ENCODE measurements around the gene CTSA. TPM values are rescaled to one million over a fixed set of nuclear protein-coding genes. Genes with fewer than 3 reads are reported as not detected.
"Not testable (repeated sequence)": the region's sequence is repeated elsewhere in the genome, so short reads cannot be mapped to it uniquely, and the experiment has no call there.

CTSA gene
- total and polyA plus RNA-seq, 2 experiments from 2014 or later: 61.6 to 78.1 TPM

DNA sequence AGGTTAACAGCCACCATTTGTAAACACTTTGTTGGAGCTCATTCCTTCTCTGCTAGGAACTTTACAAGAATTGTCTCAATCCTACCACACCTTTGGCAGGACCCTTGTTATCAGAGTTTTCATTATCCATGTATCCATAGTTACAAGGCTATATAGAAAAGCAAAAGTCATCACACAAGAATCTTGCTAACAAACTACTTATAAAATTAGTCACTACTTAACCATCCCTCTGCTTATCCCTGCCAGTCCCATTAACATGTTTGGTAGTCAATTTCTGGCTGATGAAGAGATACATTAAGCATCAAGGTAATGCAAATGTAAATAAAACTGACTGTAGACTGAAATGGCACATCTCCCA is 23.3 kb upstream of the CTSA start:
- peak in 1 of 2 donors; percentile 24 for DNase-seq (ENCODE audit: low read depth in 1 of 2, low spot score in 1 of 2)
- H3K27ac ChIP-seq: no peak overlapping the region
- TF ChIP-seq, protein P1, sequence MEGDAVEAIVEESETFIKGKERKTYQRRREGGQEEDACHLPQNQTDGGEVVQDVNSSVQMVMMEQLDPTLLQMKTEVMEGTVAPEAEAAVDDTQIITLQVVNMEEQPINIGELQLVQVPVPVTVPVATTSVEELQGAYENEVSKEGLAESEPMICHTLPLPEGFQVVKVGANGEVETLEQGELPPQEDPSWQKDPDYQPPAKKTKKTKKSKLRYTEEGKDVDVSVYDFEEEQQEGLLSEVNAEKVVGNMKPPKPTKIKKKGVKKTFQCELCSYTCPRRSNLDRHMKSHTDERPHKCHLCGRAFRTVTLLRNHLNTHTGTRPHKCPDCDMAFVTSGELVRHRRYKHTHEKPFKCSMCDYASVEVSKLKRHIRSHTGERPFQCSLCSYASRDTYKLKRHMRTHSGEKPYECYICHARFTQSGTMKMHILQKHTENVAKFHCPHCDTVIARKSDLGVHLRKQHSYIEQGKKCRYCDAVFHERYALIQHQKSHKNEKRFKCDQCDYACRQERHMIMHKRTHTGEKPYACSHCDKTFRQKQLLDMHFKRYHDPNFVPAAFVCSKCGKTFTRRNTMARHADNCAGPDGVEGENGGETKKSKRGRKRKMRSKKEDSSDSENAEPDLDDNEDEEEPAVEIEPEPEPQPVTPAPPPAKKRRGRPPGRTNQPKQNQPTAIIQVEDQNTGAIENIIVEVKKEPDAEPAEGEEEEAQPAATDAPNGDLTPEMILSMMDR (IDR thresholded peaks at IDR 0.05; ENCODE audit: low read depth, low read length): no peak
- H3K27me3 ChIP-seq: no peaks in the 10 kb centered on the region
- no peak overlapping the region for H3K4me3 ChIP-seq
- no peaks in the 10 kb centered on the region for H3K36me3 ChIP-seq
- H3K4me1 ChIP-seq (ENCODE audit: low read depth): no peaks in the 10 kb centered on the region
- no peaks in the 10 kb centered on the region for H3K9me3 ChIP-seq (ENCODE audit: low read depth)

DNA sequence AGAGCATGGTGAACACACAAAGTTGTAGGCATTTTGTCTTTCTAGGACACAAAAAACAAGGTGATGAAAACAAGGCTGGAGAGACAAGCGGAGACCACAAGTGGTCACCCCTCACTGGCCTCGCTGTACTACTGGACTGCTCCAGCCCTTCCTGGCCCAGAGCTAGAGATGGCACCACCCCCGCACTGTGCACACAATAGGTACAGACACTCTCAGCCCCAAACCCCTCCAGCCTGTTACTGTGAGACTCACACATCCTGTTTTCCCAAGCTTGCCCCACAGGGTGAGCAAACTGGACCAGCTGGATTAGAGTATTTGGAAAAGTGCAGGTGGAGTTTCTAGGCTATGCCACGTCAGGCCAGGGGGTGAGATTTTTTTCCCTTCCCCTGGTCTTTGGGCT is 18.5 kb upstream of the CTSA start:
- TF ChIP-seq, protein P1 (IDR thresholded peaks at IDR 0.05; ENCODE audit: low read depth, low read length): no peak
- H3K4me3 ChIP-seq: no peak overlapping the region
- H3K27ac ChIP-seq: no peak overlapping the region
- H3K4me1 ChIP-seq (ENCODE audit: low read depth): no peaks in the 10 kb centered on the region
- no peak for DNase-seq (ENCODE audit: low read depth in 1 of 2, low spot score in 1 of 2)
- no peaks in the 10 kb centered on the region for H3K9me3 ChIP-seq (ENCODE audit: low read depth)
- no peaks in the 10 kb centered on the region for H3K27me3 ChIP-seq
- H3K36me3 ChIP-seq: peaks cover 10% of the 10 kb centered on the region

DNA sequence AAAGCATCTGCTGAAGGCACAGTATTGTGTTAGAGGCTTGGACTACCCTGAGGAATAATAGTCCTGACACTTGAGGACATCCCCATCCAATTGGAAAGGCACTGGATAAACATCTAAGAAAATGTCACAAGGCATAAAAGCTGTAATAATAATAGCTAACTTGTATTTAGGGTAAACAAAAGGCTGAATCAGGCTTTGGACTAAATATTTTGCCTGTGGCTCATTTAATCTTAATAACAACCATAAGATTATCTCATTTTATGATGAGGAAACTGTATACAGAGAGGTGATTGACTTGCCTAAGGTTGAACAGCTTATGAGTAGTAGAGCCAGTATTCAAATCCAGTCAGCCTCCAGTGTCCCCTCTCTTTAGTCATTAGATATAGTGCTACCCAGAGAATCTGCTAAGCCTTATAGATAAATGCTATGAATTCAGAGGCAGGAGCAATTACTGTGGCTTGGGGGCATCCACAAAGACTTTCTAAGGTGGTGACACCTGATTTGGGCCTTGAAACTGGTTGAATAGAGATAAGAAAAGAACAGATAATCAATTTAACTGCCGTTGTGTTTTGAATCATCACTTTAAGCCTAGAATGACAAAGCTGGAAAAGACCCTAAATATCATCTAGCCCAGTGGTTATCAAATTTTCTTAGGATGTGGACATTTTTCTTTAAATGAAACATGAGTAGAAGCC is 17.6 kb upstream of the CTSA start:
- no peak for DNase-seq (ENCODE audit: low read depth in 1 of 2, low spot score in 1 of 2)
- Histone ChIP-seq H3K27ac (no peak overlapping the region), H3K4me3 (no peak overlapping the region), H3K4me1 (ENCODE audit: low read depth) (no peaks in the 10 kb centered on the region), H3K36me3 (peaks cover 12% of the 10 kb centered on the region), H3K9me3 (ENCODE audit: low read depth) (no peaks in the 10 kb centered on the region), H3K27me3 (no peaks in the 10 kb centered on the region)
- TF ChIP-seq, protein P1 (IDR thresholded peaks at IDR 0.05; ENCODE audit: low read depth, low read length): no peak

DNA sequence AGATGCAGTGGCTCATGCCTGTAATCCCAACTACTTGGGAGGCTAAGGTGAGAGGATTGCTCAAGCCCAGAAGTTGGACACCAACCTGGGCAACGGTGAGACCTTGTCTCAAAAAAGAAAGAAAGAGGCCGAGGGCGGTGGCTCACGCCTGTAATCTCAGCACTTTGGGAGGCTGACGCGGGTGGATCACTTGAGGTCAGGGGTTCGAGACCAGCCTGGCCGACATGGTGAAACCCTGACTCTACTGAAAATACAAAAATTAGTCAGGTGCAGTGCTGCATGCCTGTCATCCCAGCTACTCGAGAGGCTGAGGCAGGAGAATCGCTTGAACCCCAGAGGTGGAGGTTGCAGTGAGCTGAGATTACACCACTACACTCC is 17.0 kb upstream of the CTSA start:
- H3K4me1 ChIP-seq (ENCODE audit: low read depth); H3K4me3 ChIP-seq; H3K27me3 ChIP-seq; H3K9me3 ChIP-seq (ENCODE audit: low read depth); DNase-seq (ENCODE audit: low read depth in 1 of 2, low spot score in 1 of 2); H3K27ac ChIP-seq: not testable (repeated sequence)
- H3K36me3 ChIP-seq: peaks cover 16% of the 10 kb centered on the region

DNA sequence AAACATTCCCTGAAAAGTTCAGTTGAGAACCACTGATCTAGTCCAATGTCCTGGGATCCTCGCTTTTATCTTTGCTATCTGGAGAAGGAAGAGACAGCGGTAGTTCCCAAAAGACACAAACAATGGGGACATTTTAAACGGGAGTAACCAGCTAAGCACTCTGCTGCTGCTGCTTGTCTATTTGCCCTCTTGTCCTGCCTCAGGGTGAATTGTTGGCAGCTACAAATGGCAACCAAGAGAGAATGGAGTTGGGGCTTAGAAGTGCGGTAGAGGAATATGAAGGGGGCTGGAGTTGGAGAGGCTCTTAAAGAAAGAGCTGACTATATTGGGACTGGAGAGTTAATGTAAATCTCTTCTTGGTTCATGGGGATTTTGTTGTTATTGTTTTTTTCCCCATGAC is 16.6 kb upstream of the CTSA start:
- Histone ChIP-seq H3K36me3 (peaks cover 16% of the 10 kb centered on the region), H3K9me3 (ENCODE audit: low read depth) (no peaks in the 10 kb centered on the region), H3K27me3 (no peaks in the 10 kb centered on the region), H3K4me1 (ENCODE audit: low read depth) (no peaks in the 10 kb centered on the region), H3K4me3 (no peak overlapping the region), H3K27ac (no peak overlapping the region)
- TF ChIP-seq, protein P1 (IDR thresholded peaks at IDR 0.05; ENCODE audit: low read depth, low read length): no peak
- no peak for DNase-seq (ENCODE audit: low read depth in 1 of 2, low spot score in 1 of 2)

DNA sequence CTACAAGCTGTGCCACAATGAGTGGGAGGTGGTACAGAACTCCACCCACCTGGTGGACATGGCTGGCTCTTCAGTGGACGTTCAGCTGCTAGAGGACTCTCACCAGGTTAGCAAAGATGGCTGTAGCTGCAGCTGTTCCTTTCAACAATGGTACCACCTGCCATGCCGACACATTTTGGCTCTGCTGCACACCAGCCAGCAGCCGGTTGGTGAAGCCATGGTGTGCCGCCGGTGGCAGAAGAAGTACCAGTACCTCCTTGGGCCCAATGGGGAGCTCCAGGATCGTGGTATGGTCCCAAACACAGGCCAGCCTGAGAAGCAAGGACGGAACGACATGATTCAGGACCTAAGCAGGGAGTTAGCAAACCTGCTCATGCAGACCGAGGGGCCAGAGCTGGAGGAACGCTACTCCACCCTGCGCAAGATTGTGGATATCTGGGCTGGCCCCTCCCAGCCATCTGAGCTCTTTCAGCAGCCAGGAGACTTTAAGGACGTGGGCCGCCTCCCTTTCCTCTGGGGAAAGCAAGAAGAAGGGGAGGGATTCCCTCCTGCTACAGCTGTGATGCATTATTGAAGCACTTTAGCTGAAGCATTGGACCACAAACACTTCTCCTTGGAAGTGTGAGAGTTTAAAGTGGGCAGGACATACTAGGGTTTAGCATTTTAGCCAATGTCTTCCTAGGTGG is 12.9 kb upstream of the CTSA start:
- Histone ChIP-seq H3K9me3 (ENCODE audit: low read depth) (no peaks in the 10 kb centered on the region), H3K4me3 (no peak overlapping the region), H3K27ac (no peak overlapping the region), H3K4me1 (ENCODE audit: low read depth) (peaks cover 6% of the 10 kb centered on the region), H3K27me3 (no peaks in the 10 kb centered on the region), H3K36me3 (peaks cover 23% of the 10 kb centered on the region)
- DNase-seq (ENCODE audit: low read depth in 1 of 2, low spot score in 1 of 2): no peak
- TF ChIP-seq, protein P1 (IDR thresholded peaks at IDR 0.05; ENCODE audit: low read depth, low read length): no peak

All from cardiac muscle cell (in vitro differentiated cells and primary cell).